A673 (cell line): ENCODE measurements around the gene PPP2R5D. TPM values are rescaled to one million over a fixed set of nuclear protein-coding genes. Genes with fewer than 3 reads are reported as not detected.
A peak's percentile ranks its signal among the peaks of the same experiment; 100 is the strongest.

Experiments
- BruUV-seq: library from RNA; stranded (reverse); fragments of 400-500 nt; replicated peaks from 2 replicates; lab custom pipeline; 2021; lab: Mats Ljungman, UMichigan
- CTCF ChIA-PET: fragments of 300-600 bp; sonication (Branson Sonifier 250); formaldehyde crosslinking; loops from one replicate; lab custom pipeline; 2022; ENCODE audit warnings: antibody characterized with exemption; lab: Charles Lee
- POLR2A ChIA-PET: fragments of 300-600 bp; sonication (Branson Sonifier 250); formaldehyde crosslinking; loops from one replicate; lab custom pipeline; 2022; ENCODE audit warnings: antibody characterized with exemption; ENCODE audit not compliant: low non-redundant PET; lab: Charles Lee
- DNase-seq: peaks from one replicate; pipeline ENCODE4 v3.0.0-alpha.2; 2015; ENCODE audit warnings: low spot score
- H3K27ac ChIP-seq: fragments of 200-600 bp; sonication (generic); 2 replicates; pipeline ENCODE4 v1.5.1; 2016; ENCODE audit warnings: mixed run types, low read depth, mild to moderate bottlenecking, mixed read lengths, antibody characterized with exemption, low read length; ENCODE audit not compliant: poor library complexity, severe bottlenecking
- H3K27me3 ChIP-seq: fragments of 200-600 bp; sonication (generic); replicated peaks from 2 replicates; pipeline ENCODE4 v1.6.1; 2017; ENCODE audit warnings: mixed run types, low read depth, mild to moderate bottlenecking, mixed read lengths, antibody characterized with exemption, low read length; ENCODE audit not compliant: insufficient read depth, poor library complexity
- H3K36me3 ChIP-seq: fragments of 200-600 bp; sonication (generic); 2 replicates; pipeline ENCODE4 v1.6.1; 2016; ENCODE audit warnings: mixed run types, mild to moderate bottlenecking, mixed read lengths, antibody characterized with exemption, low read length; ENCODE audit not compliant: insufficient read depth, poor library complexity, severe bottlenecking
- H3K4me1 ChIP-seq: fragments of 200-600 bp; sonication (generic); 2 replicates; pipeline ENCODE4 v1.6.1; 2017; ENCODE audit warnings: mixed run types, mild to moderate bottlenecking, mixed read lengths, antibody characterized with exemption, low read length; ENCODE audit not compliant: insufficient read depth, poor library complexity, severe bottlenecking
- H3K4me3 ChIP-seq: fragments of 200-600 bp; sonication (generic); 2 replicates; pipeline ENCODE4 v1.5.1; 2016; ENCODE audit warnings: low read depth, mixed run types, mild to moderate bottlenecking, mixed read lengths, low read length; ENCODE audit not compliant: poor library complexity, severe bottlenecking
- H3K9me3 ChIP-seq: fragments of 200-600 bp; sonication (generic); 2 replicates; pipeline ENCODE4 v1.6.1; 2016; ENCODE audit warnings: mixed run types, low read depth, mild to moderate bottlenecking, mixed read lengths, antibody characterized with exemption, low read length; ENCODE audit not compliant: poor library complexity, severe bottlenecking
- CTCF ChIP-seq: fragments of 300-800, 200-600 bp; sonication (generic); conservative IDR thresholded peaks from 2 replicates; pipeline ENCODE4 v1.5.1; 2017; ENCODE audit warnings: low read depth, mild to moderate bottlenecking, antibody characterized with exemption, low read length, moderate library complexity, mixed read lengths
- EZH2 ChIP-seq: fragments of 200-600 bp; sonication (generic); IDR thresholded peaks from 2 replicates; pipeline ENCODE4 v1.6.1; 2017; ENCODE audit warnings: borderline replicate concordance, low read depth, mild to moderate bottlenecking, mixed read lengths, antibody characterized with exemption, low read length; ENCODE audit not compliant: poor library complexity, severe bottlenecking
- intact Hi-C: fragments of 100-400 bp; cut with micrococcal nuclease; formaldehyde crosslinking; loops from one replicate; pipeline ENCODE4 v1.10.0; 2022; ENCODE audit not compliant: unreplicated experiment
- total RNA-seq: library from RNA; stranded (reverse); gene quantifications from 2 replicates; pipeline ENCODE4 v1.2.3, GENCODE V29; 2021

The PPP2R5D gene
- total RNA-seq, 1 experiment from 2014 or later, result 73.6 TPM

- H3K9me3 ChIP-seq, result no peaks in the 10 kb centered on the region
- intact Hi-C loops, result loop anchor here (5.0 kb wide), 1 partner anchor 112 kb away; no protein-coding TSS in a partner anchor
- peak overlapping the region; percentile 63 for H3K27ac ChIP-seq
- H3K36me3 ChIP-seq, result peaks cover 57% of the 10 kb centered on the region
- peak overlapping the region; percentile 82 for H3K4me3 ChIP-seq
- peaks cover 7% of the 10 kb centered on the region for H3K4me1 ChIP-seq
- no peaks in the 10 kb centered on the region for H3K27me3 ChIP-seq
- TF ChIP-seq EZH2, result no peak
- no peak for TF ChIP-seq CTCF
- ChIA-PET POLR2A (interaction anchor here (0.6 to 1.2 kb wide), 2 partner anchors 30 to 85 kb away, joined by 3 to 5 read pairs; partner anchors contain the start of genes CNPY3 and PPP2R5D), CTCF (interaction anchor here (0.6 to 1.5 kb wide), 4 partner anchors 35 to 150 kb away, joined by 4 to 8 read pairs (median 5); partner anchors contain the start of genes PEX6 and PTK7)
- peak; percentile 23 for DNase-seq
- no TSS peak for BruUV-seq
These were observed 30.1 kb downstream of the PPP2R5D start for GRCh38 chr6:43014434-43014909.

GRCh38 chr6:43016176-43016942 lies 32.0 kb downstream of the PPP2R5D start:
- intact Hi-C loops, result no loop called here
- DNase-seq, result no peak
- no peak for TF ChIP-seq EZH2
- TF ChIP-seq CTCF, result no peak
- no peaks in the 10 kb centered on the region for H3K27me3 ChIP-seq
- H3K4me1 ChIP-seq, result peaks cover 15% of the 10 kb centered on the region
- BruUV-seq, result no TSS peak
- ChIA-PET CTCF (no interaction called here), POLR2A (no interaction called here)
- H3K36me3 ChIP-seq, result peaks cover 42% of the 10 kb centered on the region
- H3K9me3 ChIP-seq, result no peaks in the 10 kb centered on the region
- no peak overlapping the region for H3K4me3 ChIP-seq
- H3K27ac ChIP-seq, result peak overlapping the region; percentile 22

GRCh38 chr6:43016943-43017334 lies 32.6 kb downstream of the PPP2R5D start:
- Histone ChIP-seq H3K27me3 (no peaks in the 10 kb centered on the region), H3K4me1 (peaks cover 15% of the 10 kb centered on the region), H3K4me3 (no peak overlapping the region), H3K27ac (peak overlapping the region; percentile 22), H3K36me3 (peaks cover 36% of the 10 kb centered on the region), H3K9me3 (no peaks in the 10 kb centered on the region)
- POLR2A ChIA-PET, result no interaction called here
- no peak for TF ChIP-seq CTCF
- no peak for TF ChIP-seq EZH2
- CTCF ChIA-PET, result no interaction called here
- BruUV-seq, result no TSS peak
- no peak for DNase-seq
- intact Hi-C loops, result no loop called here
